Endothelial cell of umbilical vein (primary cell): ENCODE data around the gene GRM5. TPM values are rescaled to one million over a fixed set of nuclear protein-coding genes. Genes with fewer than 3 reads are reported as not detected.
A peak's percentile ranks its signal among the peaks of the same experiment; 100 is the strongest.

ENCODE experiments used
- BruUV-seq: library from RNA; stranded (reverse); fragments of 400-500 nt; replicated peaks from 2 replicates; lab custom pipeline; 2021; lab: Mats Ljungman, UMichigan
- CTCF ChIA-PET: fragments of 300-600, 350-600 bp; sonication (Branson Sonifier 250); formaldehyde crosslinking; loops from one replicate; lab custom pipeline; 2021; ENCODE audit warnings: antibody characterized with exemption, inconsistent platforms; lab: Charles Lee
- POLR2A ChIA-PET: fragments of 300-600, 350-600 bp; sonication (Branson Sonifier 250); formaldehyde crosslinking; loops from one replicate; lab custom pipeline; 2021; ENCODE audit warnings: antibody characterized with exemption, inconsistent platforms; lab: Charles Lee
- DNase-seq: peaks from one replicate; pipeline ENCODE4 v3.0.0-alpha.2; 2011; ENCODE audit warnings: low read depth, low spot score
- FAIRE-seq: peaks from 2 replicates; lab custom pipeline; 2011; peaks lifted over from hg19 to GRCh38; lab: Jason Lieb, UNC
- H2AFZ ChIP-seq: 2 replicates; pipeline ENCODE4 v1.6.0; 2012; ENCODE audit warnings: low read depth, low read length, control low read depth, inconsistent platforms
- H3K27ac ChIP-seq: 2 replicates; pipeline ENCODE4 v1.5.1; 2011; ENCODE audit warnings: low read depth, mild to moderate bottlenecking, control low read depth, low read length, moderate library complexity; ENCODE audit not compliant: insufficient read depth
- H3K27me3 ChIP-seq, 2 experiments: 2 replicates each; pipeline versions ENCODE4 v1.6.0 to v1.6.1; 2011; ENCODE audit warnings: low read length in 2 of 2, mixed read lengths in 1 of 2; ENCODE audit not compliant: control insufficient read depth in 2 of 2, insufficient read depth in 2 of 2
- H3K36me3 ChIP-seq, 2 experiments: 2 replicates in 1 of 2; 3 replicates in 1 of 2; pipeline ENCODE4 v1.5.1; 2011; ENCODE audit warnings: low read length in 2 of 2, mild to moderate bottlenecking in 1 of 2, moderate library complexity in 1 of 2; ENCODE audit not compliant: control insufficient read depth in 2 of 2, insufficient read depth in 2 of 2; ENCODE audit errors: extremely low read depth in 1 of 2
- H3K4me1 ChIP-seq: 3 replicates; pipeline ENCODE4 v1.5.1; 2011; ENCODE audit warnings: mild to moderate bottlenecking, low read length; ENCODE audit not compliant: control insufficient read depth, insufficient read depth; ENCODE audit errors: extremely low read depth
- H3K4me2 ChIP-seq: 2 replicates; pipeline ENCODE4 v1.6.1; 2011; ENCODE audit warnings: low read length, control low read depth, mixed read lengths; ENCODE audit not compliant: insufficient read depth
- H3K4me3 ChIP-seq, 3 experiments: fragments of 200-600 bp in 1 of 3; sonication (generic), shearing (Covaris generic) in 1 of 3; replicated peaks in 1 of 3; 2 replicates each; pipeline ENCODE4 v1.5.1; 2011 to 2016; ENCODE audit warnings: control low read depth in 3 of 3, low read length in 3 of 3, mild to moderate bottlenecking in 2 of 3, inconsistent platforms in 1 of 3, low read depth in 1 of 3, moderate library complexity in 1 of 3; ENCODE audit not compliant: insufficient read depth in 1 of 3
- H3K79me2 ChIP-seq: 2 replicates; pipeline ENCODE4 v1.6.0; 2012; ENCODE audit warnings: low read length, inconsistent platforms; ENCODE audit not compliant: control insufficient read depth, insufficient read depth
- H3K9ac ChIP-seq: replicated peaks from 2 replicates; pipeline ENCODE3; 2011; ENCODE audit warnings: low read length, control low read depth; ENCODE audit not compliant: insufficient read depth; ENCODE audit errors: extremely low read depth
- H3K9me1 ChIP-seq: replicated peaks from 3 replicates; pipeline ENCODE4 v1.6.0; 2011; ENCODE audit warnings: mild to moderate bottlenecking, low read length; ENCODE audit not compliant: control insufficient read depth, insufficient read depth; ENCODE audit errors: extremely low read depth
- H3K9me3 ChIP-seq: replicated peaks from 2 replicates; pipeline ENCODE4 v1.5.1; 2012; ENCODE audit warnings: low read length, inconsistent platforms; ENCODE audit not compliant: control insufficient read depth, insufficient read depth
- H4K20me1 ChIP-seq: replicated peaks from 2 replicates; pipeline ENCODE3; 2011; ENCODE audit warnings: mild to moderate bottlenecking, low read length; ENCODE audit not compliant: control insufficient read depth, insufficient read depth; ENCODE audit errors: extremely low read depth
- EZH2 ChIP-seq: IDR thresholded peaks from 2 replicates; pipeline ENCODE4 v1.6.1; 2012; ENCODE audit warnings: borderline replicate concordance, low read depth, mild to moderate bottlenecking, moderate library complexity, low read length, inconsistent platforms; ENCODE audit not compliant: severe bottlenecking
- FOS ChIP-seq: IDR thresholded peaks from 2 replicates; pipeline ENCODE4 v1.6.1; 2011; ENCODE audit warnings: mild to moderate bottlenecking, low read length, moderate library complexity, borderline replicate concordance; ENCODE audit not compliant: insufficient read depth
- GATA2 ChIP-seq: IDR thresholded peaks from 2 replicates; pipeline ENCODE4 v1.7.0; 2011; ENCODE audit warnings: low read depth, mild to moderate bottlenecking, moderate library complexity, mixed read lengths, low read length; ENCODE audit not compliant: insufficient read length, insufficient read depth
- JUN ChIP-seq: IDR thresholded peaks from 2 replicates; pipeline ENCODE4 v1.6.1; 2011; ENCODE audit warnings: borderline replicate concordance, low read depth; ENCODE audit not compliant: insufficient read length, insufficient read depth
- MYC ChIP-seq: IDR thresholded peaks from one replicate; pipeline ENCODE4 v1.6.1; 2011; ENCODE audit warnings: mild to moderate bottlenecking, low read depth, low read length
- POLR2A ChIP-seq: IDR thresholded peaks from 2 replicates; pipeline ENCODE4 v1.6.1; 2012; ENCODE audit warnings: low read depth, mild to moderate bottlenecking, control low read depth, low read length
- POLR2AphosphoS5 ChIP-seq: IDR thresholded peaks from 2 replicates; pipeline ENCODE4 v1.6.1; 2012; ENCODE audit warnings: low read depth, mild to moderate bottlenecking, control low read depth, low read length, moderate library complexity; ENCODE audit not compliant: insufficient read depth
- dilution Hi-C: fragments of 300-500 bp; cut with MboI; formaldehyde crosslinking; loops from one replicate; pipeline ENCODE4 v1.15.0; 2019; ENCODE audit warnings: low sequenced_read_pairs; ENCODE audit not compliant: extremely low pct_ligation_motif_present
- intact Hi-C: fragments of 100-400 bp; cut with micrococcal nuclease; formaldehyde crosslinking; loops from one replicate; pipeline ENCODE4 v1.10.0; 2022
- polyA plus RNA-seq, 4 experiments: library from polyadenylated mRNA; depleted of rRNA in 3 of 4; stranded (reverse) in 3 of 4; unstranded in 1 of 4; fragments of >200 nt; gene quantifications; 2 replicates each; pipeline versions ENCODE4 v1.2.1 to v1.2.3, GENCODE V29; 2011 to 2012; ENCODE audit warnings: missing spikeins in 1 of 4
- total RNA-seq: library from RNA; stranded (reverse); gene quantifications from 2 replicates; pipeline ENCODE4 v1.2.3, GENCODE V29; 2021
- TF ChIP-seq, protein P1 (sequence below): IDR thresholded peaks from 2 replicates; pipeline ENCODE4 v1.6.1; 2011; ENCODE audit not compliant: insufficient read depth, insufficient read length
- TF ChIP-seq, protein P2 (sequence below), 2 donors: IDR thresholded peaks; 1 replicate in 1 of 2; 2 replicates in 1 of 2; pipeline ENCODE4 v1.5.1; 2011; ENCODE audit warnings: low read length in 2 of 2, mild to moderate bottlenecking in 2 of 2, moderate library complexity in 2 of 2, control low read depth in 1 of 2, inconsistent platforms in 1 of 2, low read depth in 1 of 2; ENCODE audit not compliant: insufficient read depth in 1 of 2; ENCODE audit errors: extremely low read depth in 1 of 2

Gene GRM5
- total and polyA plus RNA-seq, 2 donors (not counting 3 experiments of a cell fraction or from before 2014, with no cell fraction given): 0.10 to 0.11 TPM

DNA sequence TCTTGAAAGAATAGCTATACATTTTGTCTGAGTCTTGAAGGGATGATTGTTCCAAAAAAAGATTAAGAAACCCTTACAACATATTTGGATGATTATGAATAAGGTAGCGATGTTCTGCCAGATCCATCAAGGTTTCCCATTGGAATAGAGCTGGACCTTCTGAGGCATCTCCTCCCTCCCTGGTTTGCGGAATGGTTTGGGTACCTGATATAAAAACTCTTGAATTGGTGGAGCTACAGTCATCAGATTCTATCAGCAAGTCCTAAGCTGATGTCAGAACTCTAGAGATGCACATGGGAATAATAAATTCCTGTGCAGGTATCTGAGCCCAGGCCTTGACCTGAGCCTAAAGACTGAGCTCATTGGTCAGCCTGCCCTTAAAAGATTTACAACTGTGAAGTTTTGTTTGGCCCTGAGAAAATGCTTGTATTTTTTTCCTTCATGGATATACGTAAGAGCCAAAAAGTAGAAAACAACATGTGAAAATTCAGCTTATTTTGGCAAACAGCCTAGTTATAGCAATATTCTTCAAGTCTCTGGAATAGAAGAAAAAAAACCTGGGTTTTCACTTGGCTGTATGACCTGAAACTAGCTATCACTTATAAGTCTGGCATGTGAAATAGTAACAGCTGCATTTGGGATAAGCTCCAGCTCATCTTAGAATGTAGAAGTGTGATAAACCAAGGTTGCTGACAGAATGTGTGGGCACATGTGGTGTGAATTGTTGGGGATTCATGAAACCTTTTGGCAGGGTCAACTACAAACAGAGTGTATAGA, 462.5 kb downstream of the GRM5 start:
- Histone ChIP-seq H3K9me3 (no peaks in the 10 kb centered on the region), H3K9ac (no peak overlapping the region), H3K27ac (no peak overlapping the region), H3K4me1 (no peaks in the 10 kb centered on the region), H3K79me2 (no peaks in the 10 kb centered on the region), H3K4me3 (no peak overlapping the region), H3K9me1 (no peaks in the 10 kb centered on the region), H3K27me3 (no peaks in the 10 kb centered on the region), H3K4me2 (no peak overlapping the region), H3K36me3 (no peaks in the 10 kb centered on the region), H4K20me1 (no peaks in the 10 kb centered on the region), H2AFZ (no peak overlapping the region)
- BruUV-seq: no TSS peak
- CTCF ChIA-PET: interaction anchor here (0.6 to 1.7 kb wide), 3 partner anchors 11 to 60 kb away, joined by 3 to 4 read pairs (median 3); no protein-coding TSS in a partner anchor
- intact Hi-C loops: no loop called here
- TF ChIP-seq, protein P1, sequence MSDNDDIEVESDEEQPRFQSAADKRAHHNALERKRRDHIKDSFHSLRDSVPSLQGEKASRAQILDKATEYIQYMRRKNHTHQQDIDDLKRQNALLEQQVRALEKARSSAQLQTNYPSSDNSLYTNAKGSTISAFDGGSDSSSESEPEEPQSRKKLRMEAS: no peak
- no peak for TF ChIP-seq MYC
- no peak for TF ChIP-seq POLR2AphosphoS5
- no peak for TF ChIP-seq EZH2
- TF ChIP-seq JUN: no peak
- no peak for TF ChIP-seq POLR2A
- TF ChIP-seq GATA2: no peak
- TF ChIP-seq, protein P2, sequence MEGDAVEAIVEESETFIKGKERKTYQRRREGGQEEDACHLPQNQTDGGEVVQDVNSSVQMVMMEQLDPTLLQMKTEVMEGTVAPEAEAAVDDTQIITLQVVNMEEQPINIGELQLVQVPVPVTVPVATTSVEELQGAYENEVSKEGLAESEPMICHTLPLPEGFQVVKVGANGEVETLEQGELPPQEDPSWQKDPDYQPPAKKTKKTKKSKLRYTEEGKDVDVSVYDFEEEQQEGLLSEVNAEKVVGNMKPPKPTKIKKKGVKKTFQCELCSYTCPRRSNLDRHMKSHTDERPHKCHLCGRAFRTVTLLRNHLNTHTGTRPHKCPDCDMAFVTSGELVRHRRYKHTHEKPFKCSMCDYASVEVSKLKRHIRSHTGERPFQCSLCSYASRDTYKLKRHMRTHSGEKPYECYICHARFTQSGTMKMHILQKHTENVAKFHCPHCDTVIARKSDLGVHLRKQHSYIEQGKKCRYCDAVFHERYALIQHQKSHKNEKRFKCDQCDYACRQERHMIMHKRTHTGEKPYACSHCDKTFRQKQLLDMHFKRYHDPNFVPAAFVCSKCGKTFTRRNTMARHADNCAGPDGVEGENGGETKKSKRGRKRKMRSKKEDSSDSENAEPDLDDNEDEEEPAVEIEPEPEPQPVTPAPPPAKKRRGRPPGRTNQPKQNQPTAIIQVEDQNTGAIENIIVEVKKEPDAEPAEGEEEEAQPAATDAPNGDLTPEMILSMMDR (IDR thresholded peaks at IDR 0.05; ENCODE audit: extremely low read depth in 1 of 2, insufficient read depth in 1 of 2, low read depth in 1 of 2, low read length in 2 of 2): no peak
- TF ChIP-seq FOS: no peak
- no peak for FAIRE-seq
- dilution Hi-C loops: no loop called here
- peak; percentile 78 for DNase-seq
- POLR2A ChIA-PET: no interaction called here
